Mesendoderm (in vitro differentiated cells): ENCODE measurements around the gene SLC17A8.

Experiments used
- DNase-seq: peaks from one replicate; pipeline ENCODE4 v3.0.0; 2013
- H2AK5ac ChIP-seq: 2 replicates; pipeline ENCODE4 v1.6.1; 2013; ENCODE audit warnings: low read length, inconsistent platforms
- H2BK120ac ChIP-seq: 2 replicates; pipeline ENCODE4 v1.6.1; 2013; ENCODE audit warnings: low read depth, mild to moderate bottlenecking, low read length, moderate library complexity, mixed read lengths
- H2BK15ac ChIP-seq: replicated peaks from 2 replicates; pipeline ENCODE4 v1.6.1; 2013; ENCODE audit warnings: low read depth, mild to moderate bottlenecking, moderate library complexity
- H2BK5ac ChIP-seq: 2 replicates; pipeline ENCODE4 v1.6.1; 2013; ENCODE audit warnings: low read length, inconsistent platforms
- H3K18ac ChIP-seq: 2 replicates; pipeline ENCODE4 v1.6.1; 2013; ENCODE audit warnings: mild to moderate bottlenecking, low read length, mixed read lengths
- H3K23ac ChIP-seq: one replicate; pipeline ENCODE4 v1.6.1; 2013; ENCODE audit warnings: low read length
- H3K27ac ChIP-seq: 2 replicates; pipeline ENCODE4 v1.5.1; 2013; ENCODE audit warnings: low read depth, mild to moderate bottlenecking, inconsistent platforms, low read length, moderate library complexity
- H3K27me3 ChIP-seq: 2 replicates; pipeline ENCODE4 v1.6.1; 2013; ENCODE audit warnings: low read length, control low read depth, mild to moderate bottlenecking, inconsistent platforms; ENCODE audit not compliant: insufficient read depth, poor library complexity
- H3K36me3 ChIP-seq: 2 replicates; pipeline ENCODE4 v1.6.1; 2013; ENCODE audit warnings: low read length, inconsistent platforms; ENCODE audit not compliant: control insufficient read depth, insufficient read depth
- H3K4ac ChIP-seq: one replicate; pipeline ENCODE4 v1.6.1; 2013; ENCODE audit warnings: low read depth, mild to moderate bottlenecking, low read length, moderate library complexity
- H3K4me1 ChIP-seq: 2 replicates; pipeline ENCODE4 v1.6.1; 2013; ENCODE audit warnings: low read depth, low read length, inconsistent platforms; ENCODE audit not compliant: control insufficient read depth
- H3K4me2 ChIP-seq: 2 replicates; pipeline ENCODE4 v1.6.1; 2013; ENCODE audit warnings: low read length
- H3K4me3 ChIP-seq: 2 replicates; pipeline ENCODE4 v1.5.1; 2013; ENCODE audit warnings: mild to moderate bottlenecking, low read length
- H3K56ac ChIP-seq: one replicate; pipeline ENCODE4 v1.6.1; 2013; ENCODE audit warnings: low read length
- H3K79me1 ChIP-seq: 2 replicates; pipeline ENCODE4 v1.6.1; 2013; ENCODE audit warnings: low read length, inconsistent platforms
- H3K79me2 ChIP-seq: 2 replicates; pipeline ENCODE4 v1.6.1; 2013; ENCODE audit warnings: mild to moderate bottlenecking, low read length; ENCODE audit not compliant: control insufficient read depth, insufficient read depth
- H3K9ac ChIP-seq: 2 replicates; pipeline ENCODE4 v1.6.1; 2013; ENCODE audit warnings: low read length, inconsistent platforms
- H4K5ac ChIP-seq: one replicate; pipeline ENCODE4 v1.6.1; 2013; ENCODE audit warnings: low read length
- H4K8ac ChIP-seq: one replicate; pipeline ENCODE4 v1.6.1; 2013; ENCODE audit warnings: low read depth, mild to moderate bottlenecking, control low read depth, low read length, moderate library complexity
- WGBS: extraction: QIAGEN DNeasy Blood & Tissue Kit; methylation state at CpG from one replicate; pipeline ENCODE4 v1.1.7; 2013; ENCODE audit warnings: low lambda C conversion rate, missing lambda C conversion rate; ENCODE audit not compliant: insufficient coverage; ENCODE audit errors: extremely low coverage; 5-methylcytosine and 5-hydroxymethylcytosine counted together

SLC17A8 gene

GRCh38 chr12:100453951-100454350 lies 97.1 kb downstream of the SLC17A8 start:
- no peak overlapping the region for H3K56ac ChIP-seq
- H3K18ac ChIP-seq, result no peak overlapping the region
- no peak overlapping the region for H2BK15ac ChIP-seq
- no peak overlapping the region for H4K8ac ChIP-seq
- no peaks in the 10 kb centered on the region for H3K79me2 ChIP-seq
- H3K9ac ChIP-seq, result no peak overlapping the region
- H3K4me1 ChIP-seq, result no peaks in the 10 kb centered on the region
- DNase-seq, result no peak
- H3K4me2 ChIP-seq, result no peak overlapping the region
- H3K36me3 ChIP-seq, result no peaks in the 10 kb centered on the region
- no peak overlapping the region for H3K23ac ChIP-seq
- no peak overlapping the region for H2BK120ac ChIP-seq
- H2BK5ac ChIP-seq, result no peak overlapping the region
- no peaks in the 10 kb centered on the region for H3K79me1 ChIP-seq
- no peak overlapping the region for H2AK5ac ChIP-seq
- no CpG with 5 or more reads among the region's 3 CpGs for WGBS
- H4K5ac ChIP-seq, result no peak overlapping the region
- no peak overlapping the region for H3K4ac ChIP-seq
- no peaks in the 10 kb centered on the region for H3K27me3 ChIP-seq
- no peak overlapping the region for H3K4me3 ChIP-seq
- no peak overlapping the region for H3K27ac ChIP-seq

- Histone ChIP-seq H2AK5ac (no peak overlapping the region), H3K23ac (no peak overlapping the region), H3K4me1 (no peaks in the 10 kb centered on the region), H3K36me3 (no peaks in the 10 kb centered on the region), H4K5ac (no peak overlapping the region), H3K79me1 (no peaks in the 10 kb centered on the region), H3K27me3 (no peaks in the 10 kb centered on the region), H3K27ac (no peak overlapping the region), H3K4ac (no peak overlapping the region), H2BK15ac (no peak overlapping the region), H3K18ac (no peak overlapping the region), H3K9ac (no peak overlapping the region), H2BK120ac (no peak overlapping the region), H3K4me2 (no peak overlapping the region), H3K56ac (no peak overlapping the region), H4K8ac (no peak overlapping the region), H2BK5ac (no peak overlapping the region), H3K4me3 (no peak overlapping the region), H3K79me2 (no peaks in the 10 kb centered on the region)
- DNase-seq, result no peak
- no CpG with 5 or more reads among the region's 3 CpGs for WGBS
Observed at GRCh38 chr12:100455896-100456295, 99.0 kb downstream of the SLC17A8 start.

- Histone ChIP-seq H3K79me1 (no peaks in the 10 kb centered on the region), H3K4me2 (no peak overlapping the region), H3K36me3 (no peaks in the 10 kb centered on the region), H2BK15ac (no peak overlapping the region), H3K27ac (no peak overlapping the region), H3K27me3 (no peaks in the 10 kb centered on the region), H3K56ac (no peak overlapping the region), H3K4me1 (no peaks in the 10 kb centered on the region), H3K18ac (no peak overlapping the region), H2BK5ac (no peak overlapping the region), H3K4ac (no peak overlapping the region), H3K9ac (no peak overlapping the region), H3K23ac (no peak overlapping the region), H4K5ac (no peak overlapping the region), H2BK120ac (no peak overlapping the region), H4K8ac (no peak overlapping the region), H3K79me2 (no peaks in the 10 kb centered on the region), H3K4me3 (no peak overlapping the region), H2AK5ac (no peak overlapping the region)
- no peak for DNase-seq
- WGBS, result no CpG with 5 or more reads among the region's 4 CpGs
Observed at GRCh38 chr12:100458191-100458590, 101.3 kb downstream of the SLC17A8 start.

- no CpG with 5 or more reads among the region's 3 CpGs for WGBS
- no peak for DNase-seq
Observed at GRCh38 chr12:100460702-100461101, 103.8 kb downstream of the SLC17A8 start.

GRCh38 chr12:100461330-100461973 lies 104.6 kb downstream of the SLC17A8 start:
- no peak overlapping the region for H4K8ac ChIP-seq

More at GRCh38 chr12:100460702-100461101, 103.8 kb downstream of the SLC17A8 start:
- Histone ChIP-seq H4K8ac (no peak overlapping the region), H3K4me2 (no peak overlapping the region), H2BK120ac (no peak overlapping the region), H3K27ac (no peak overlapping the region), H3K56ac (no peak overlapping the region), H2BK15ac (no peak overlapping the region), H3K9ac (no peak overlapping the region), H3K18ac (no peak overlapping the region), H3K27me3 (no peaks in the 10 kb centered on the region), H2BK5ac (no peak overlapping the region), H3K4me3 (no peak overlapping the region), H3K4me1 (no peaks in the 10 kb centered on the region), H2AK5ac (no peak overlapping the region), H3K36me3 (no peaks in the 10 kb centered on the region), H3K79me2 (no peaks in the 10 kb centered on the region), H3K4ac (no peak overlapping the region), H3K23ac (no peak overlapping the region), H3K79me1 (no peaks in the 10 kb centered on the region), H4K5ac (no peak overlapping the region)

GRCh38 chr12:100463661-100464060 lies 106.8 kb downstream of the SLC17A8 start:
- H3K36me3 ChIP-seq, result no peaks in the 10 kb centered on the region
- no peak overlapping the region for H3K4me3 ChIP-seq
- H2BK5ac ChIP-seq, result no peak overlapping the region
- H3K4me2 ChIP-seq, result no peak overlapping the region
- H3K27ac ChIP-seq, result no peak overlapping the region
- no peak overlapping the region for H4K5ac ChIP-seq
- no peak overlapping the region for H4K8ac ChIP-seq
- H3K27me3 ChIP-seq, result no peaks in the 10 kb centered on the region
- no peak overlapping the region for H3K9ac ChIP-seq
- no peak overlapping the region for H2BK120ac ChIP-seq
- WGBS, result no CpG with 5 or more reads among the region's 1 CpG
- no peak overlapping the region for H3K56ac ChIP-seq
- no peak overlapping the region for H2BK15ac ChIP-seq
- H3K4ac ChIP-seq, result no peak overlapping the region
- no peak overlapping the region for H3K23ac ChIP-seq
- H3K4me1 ChIP-seq, result peaks cover 2% of the 10 kb centered on the region
- H2AK5ac ChIP-seq, result no peak overlapping the region
- H3K79me2 ChIP-seq, result no peaks in the 10 kb centered on the region
- no peak for DNase-seq
- no peaks in the 10 kb centered on the region for H3K79me1 ChIP-seq
- H3K18ac ChIP-seq, result no peak overlapping the region

More at GRCh38 chr12:100461330-100461973, 104.6 kb downstream of the SLC17A8 start:
- Histone ChIP-seq H3K4me2 (no peak overlapping the region), H3K27ac (no peak overlapping the region), H3K4me1 (no peaks in the 10 kb centered on the region), H2BK120ac (no peak overlapping the region), H3K9ac (no peak overlapping the region), H3K4me3 (no peak overlapping the region), H3K23ac (no peak overlapping the region), H3K27me3 (no peaks in the 10 kb centered on the region), H3K36me3 (no peaks in the 10 kb centered on the region), H3K56ac (no peak overlapping the region), H3K4ac (no peak overlapping the region), H3K79me1 (no peaks in the 10 kb centered on the region), H3K18ac (no peak overlapping the region), H2AK5ac (no peak overlapping the region), H3K79me2 (no peaks in the 10 kb centered on the region), H2BK15ac (no peak overlapping the region), H4K5ac (no peak overlapping the region), H2BK5ac (no peak overlapping the region)
- no CpG with 5 or more reads among the region's 1 CpG for WGBS
- DNase-seq, result no peak
